Non-pigmented ciliary epithelial cell (primary cell): Measurements from ENCODE around the gene RSBN1.
"Not testable (repeated sequence)": the region's sequence is repeated elsewhere in the genome, so short reads cannot be mapped to it uniquely, and the experiment has no call there.

Experiments used
- DNase-seq: peaks from one replicate; pipeline ENCODE4 v3.0.0-alpha.2; 2010; ENCODE audit warnings: low read depth

The RSBN1 gene

DNA sequence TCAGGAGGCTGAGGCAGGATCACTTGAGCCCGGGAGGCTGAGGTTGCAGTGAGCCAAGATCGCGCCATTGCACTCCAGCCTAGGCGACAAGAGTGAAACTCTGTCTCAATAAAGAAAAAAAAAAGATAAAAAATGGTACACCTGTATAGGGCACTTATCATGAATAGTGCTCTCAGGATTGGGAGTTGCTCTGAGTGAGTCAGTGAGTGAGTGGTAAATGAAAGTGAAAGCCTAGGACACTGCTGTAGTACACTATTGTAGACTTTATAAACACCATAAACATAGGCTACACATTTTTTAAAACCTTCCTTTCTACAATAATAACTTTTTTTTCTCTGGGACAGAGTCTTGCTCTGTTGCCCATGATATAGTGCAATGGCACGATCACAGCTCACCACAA is 69.8 kb downstream of the RSBN1 start:
- DNase-seq = no peak

DNA sequence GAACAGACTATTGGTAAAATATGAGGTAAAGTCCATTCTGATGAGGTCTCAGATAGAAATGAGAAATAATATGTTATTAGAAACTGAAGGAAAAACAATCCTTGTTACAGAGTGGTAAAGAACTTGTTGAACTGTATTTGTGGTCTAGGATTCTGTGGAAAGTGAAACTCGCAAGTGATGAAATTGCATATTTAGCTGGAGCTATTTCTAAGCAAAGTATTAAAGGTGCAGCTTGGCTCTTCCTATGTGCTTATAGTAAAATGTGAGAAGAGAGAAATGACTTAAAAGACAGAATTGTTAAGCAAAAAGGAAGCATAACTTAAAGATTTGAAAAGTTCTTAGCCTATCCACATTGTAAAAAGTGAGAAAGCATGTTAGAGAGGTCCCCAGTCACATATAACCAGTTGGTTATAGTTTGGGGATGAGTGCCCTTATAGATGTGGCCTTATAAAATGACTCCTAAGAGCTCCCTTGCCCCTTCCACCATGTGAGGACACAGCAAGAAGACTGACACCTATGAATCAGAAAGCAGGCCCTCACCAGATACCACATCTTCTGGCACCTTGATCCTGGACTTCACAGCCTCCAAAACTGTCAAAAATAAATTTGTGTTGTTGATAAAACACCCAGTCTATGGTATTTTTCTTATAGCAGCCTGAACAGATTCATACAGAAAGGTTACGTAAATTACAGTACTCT is 77.8 kb downstream of the RSBN1 start:
- no peak for DNase-seq

DNA sequence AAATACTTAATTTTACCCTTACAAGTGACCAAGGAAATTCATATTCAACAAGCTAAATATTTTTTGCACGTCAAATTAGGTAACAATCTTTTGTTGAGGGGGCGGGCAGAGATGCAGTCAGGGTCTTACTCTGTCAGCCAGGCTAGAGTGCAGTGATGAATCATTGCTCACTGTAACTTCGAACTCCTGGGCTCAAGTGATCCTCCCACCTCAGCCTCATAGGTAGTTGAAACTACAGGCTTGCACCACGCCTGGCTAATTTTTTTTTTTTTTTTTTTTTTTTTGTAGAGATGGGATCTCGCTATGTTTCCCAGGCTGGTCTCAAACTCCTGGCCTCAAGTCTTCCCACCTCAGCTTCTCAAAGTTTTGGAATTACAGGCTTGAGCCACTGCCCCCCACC is 79.5 kb downstream of the RSBN1 start:
- DNase-seq = no peak

DNA sequence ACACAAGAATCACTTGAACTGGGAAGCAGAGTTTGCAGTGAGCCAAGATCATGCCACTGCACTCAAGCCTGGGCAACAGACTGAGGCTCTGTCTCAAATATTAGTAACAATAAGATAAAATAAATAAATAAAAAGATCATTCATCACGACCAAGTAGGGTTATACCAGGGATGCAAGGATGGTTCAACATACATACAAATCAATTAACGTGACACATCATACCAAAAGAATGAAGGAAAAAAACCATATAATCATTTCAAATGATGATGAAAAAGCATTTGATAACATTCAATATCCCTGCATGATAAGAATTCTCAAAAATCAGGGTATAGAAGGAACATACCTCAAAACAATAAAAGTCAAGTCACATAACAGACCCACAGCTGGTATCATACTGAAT is 91.3 kb downstream of the RSBN1 start:
- DNase-seq = no peak

DNA sequence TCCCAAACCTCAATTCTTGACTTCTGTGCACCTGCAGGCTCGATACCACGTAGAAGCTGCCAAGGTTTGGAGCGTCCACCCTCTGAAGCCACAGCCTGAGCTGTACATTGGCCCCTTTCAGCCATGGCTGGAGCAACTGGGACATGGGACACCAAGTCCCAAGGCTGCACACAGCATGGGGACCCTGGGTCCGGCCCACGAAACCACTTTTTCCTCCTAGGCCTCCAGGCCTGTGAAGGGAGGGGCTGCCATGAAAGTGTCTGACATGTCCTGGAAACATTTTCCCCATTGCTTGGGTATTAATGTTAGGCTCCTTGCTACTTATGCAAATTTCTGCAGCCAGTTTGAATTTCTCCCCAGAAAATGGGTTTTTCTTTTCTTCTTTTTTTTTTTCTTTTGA is 93.7 kb downstream of the RSBN1 start:
- DNase-seq = not testable (repeated sequence)

DNA sequence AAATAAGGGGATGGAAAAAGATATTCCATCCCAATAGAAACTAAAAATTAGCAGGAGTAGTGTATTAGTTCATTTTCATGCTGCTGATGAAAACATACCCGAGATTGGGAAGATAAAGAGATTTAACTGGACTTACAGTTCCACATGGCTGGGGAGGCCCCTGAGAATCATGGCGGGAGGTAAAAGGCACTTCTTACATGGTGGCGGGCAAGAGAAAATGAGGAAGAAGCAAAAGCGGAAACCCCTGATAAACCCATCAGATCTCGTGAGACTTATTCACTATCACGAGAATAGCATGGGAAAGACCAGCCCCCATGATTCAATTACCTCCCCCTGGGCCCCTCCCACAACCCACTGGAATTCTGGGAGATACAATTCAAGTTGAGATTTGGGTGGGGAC is 94.8 kb downstream of the RSBN1 start:
- DNase-seq = not testable (repeated sequence)

DNA sequence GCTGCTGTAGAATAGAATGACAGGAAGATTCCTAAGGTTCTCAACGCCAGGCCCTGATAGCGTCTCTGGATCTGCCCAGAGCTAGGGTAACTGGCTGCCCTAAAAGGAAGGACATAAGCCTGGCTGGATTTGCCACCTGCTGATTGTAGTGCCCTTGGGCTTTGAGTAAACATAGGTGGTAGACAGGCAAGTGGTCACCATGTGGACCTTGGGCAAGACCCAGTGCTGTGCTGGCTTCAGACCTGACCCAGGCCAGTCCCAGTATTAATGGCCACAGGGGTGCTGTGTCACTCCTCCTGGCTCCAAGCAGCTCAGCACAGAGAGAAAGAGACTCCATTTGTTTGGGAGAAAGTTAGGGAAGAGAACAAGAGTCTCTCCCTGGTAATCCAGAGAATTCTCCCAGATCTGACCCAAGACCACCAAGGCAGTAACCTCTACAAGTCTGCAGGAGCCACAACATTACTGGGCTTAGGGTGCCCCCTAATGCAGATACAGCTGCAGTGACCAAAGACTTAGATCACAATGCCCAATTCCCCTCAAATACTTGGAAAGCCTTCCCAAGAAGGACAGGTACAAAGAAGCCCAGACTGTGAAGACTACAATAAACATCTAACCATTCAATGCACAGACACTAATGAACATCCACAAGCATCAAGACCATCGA is 97.5 kb downstream of the RSBN1 start:
- no peak for DNase-seq
